ENCODE measurements around the gene FAM89A. TPM values are rescaled to one million over a fixed set of nuclear protein-coding genes. Genes with fewer than 3 reads are reported as not detected.

The FAM89A gene
- polyA plus RNA-seq, 1 donor (not counting 4 experiments of a cell fraction or from before 2014, with no cell fraction given): 32.3 TPM

- no peaks in the 10 kb centered on the region for H3K79me2 ChIP-seq (ENCODE audit: control insufficient read depth, insufficient read depth, low read length)
- H3K27ac ChIP-seq (ENCODE audit: control insufficient read depth, insufficient read depth, low read length): no peak overlapping the region
- FAIRE-seq (no peak), DNase-seq (ENCODE audit: low read depth, low spot score) (no peak)
- no peak overlapping the region for H2AFZ ChIP-seq (ENCODE audit: control insufficient read depth, low read length)
- no peaks in the 10 kb centered on the region for H3K9me1 ChIP-seq (ENCODE audit: control insufficient read depth, extremely low read depth, insufficient read depth, low read length)
- H3K4me3 ChIP-seq (ENCODE audit: control insufficient read depth in 2 of 3, extremely low read depth in 1 of 3, insufficient read depth in 2 of 3, low read depth in 1 of 3, low read length in 3 of 3): no peak overlapping the region
- no peaks in the 10 kb centered on the region for H3K27me3 ChIP-seq (ENCODE audit: control insufficient read depth, extremely low read depth, insufficient read depth, low read length)
- no peaks in the 10 kb centered on the region for H3K36me3 ChIP-seq (ENCODE audit: control insufficient read depth in 2 of 2, extremely low read depth in 1 of 2, insufficient read depth in 2 of 2, low read length in 2 of 2)
- no peaks in the 10 kb centered on the region for H3K9me3 ChIP-seq (ENCODE audit: control insufficient read depth, low read depth, low read length)
- no peaks in the 10 kb centered on the region for H3K4me1 ChIP-seq (ENCODE audit: control insufficient read depth, extremely low read depth, insufficient read depth, low read length)
- no peak overlapping the region for H3K9ac ChIP-seq (ENCODE audit: control insufficient read depth, extremely low read depth, insufficient read depth, low read length)
- no peak overlapping the region for H3K4me2 ChIP-seq (ENCODE audit: control insufficient read depth, extremely low read depth, insufficient read depth, low read depth, low read length)
- TF ChIP-seq, protein P1, sequence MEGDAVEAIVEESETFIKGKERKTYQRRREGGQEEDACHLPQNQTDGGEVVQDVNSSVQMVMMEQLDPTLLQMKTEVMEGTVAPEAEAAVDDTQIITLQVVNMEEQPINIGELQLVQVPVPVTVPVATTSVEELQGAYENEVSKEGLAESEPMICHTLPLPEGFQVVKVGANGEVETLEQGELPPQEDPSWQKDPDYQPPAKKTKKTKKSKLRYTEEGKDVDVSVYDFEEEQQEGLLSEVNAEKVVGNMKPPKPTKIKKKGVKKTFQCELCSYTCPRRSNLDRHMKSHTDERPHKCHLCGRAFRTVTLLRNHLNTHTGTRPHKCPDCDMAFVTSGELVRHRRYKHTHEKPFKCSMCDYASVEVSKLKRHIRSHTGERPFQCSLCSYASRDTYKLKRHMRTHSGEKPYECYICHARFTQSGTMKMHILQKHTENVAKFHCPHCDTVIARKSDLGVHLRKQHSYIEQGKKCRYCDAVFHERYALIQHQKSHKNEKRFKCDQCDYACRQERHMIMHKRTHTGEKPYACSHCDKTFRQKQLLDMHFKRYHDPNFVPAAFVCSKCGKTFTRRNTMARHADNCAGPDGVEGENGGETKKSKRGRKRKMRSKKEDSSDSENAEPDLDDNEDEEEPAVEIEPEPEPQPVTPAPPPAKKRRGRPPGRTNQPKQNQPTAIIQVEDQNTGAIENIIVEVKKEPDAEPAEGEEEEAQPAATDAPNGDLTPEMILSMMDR (optimal IDR thresholded peaks at IDR 0.05 in 1 of 3, IDR thresholded peaks at IDR 0.05 in 1 of 3, conservative IDR thresholded peaks at IDR 0.05 in 1 of 3; ENCODE audit: extremely low read depth in 1 of 3, insufficient read depth in 2 of 3, low read length in 3 of 3): no peak
- TF ChIP-seq EZH2 (IDR thresholded peaks at IDR 0.05; ENCODE audit: low read length): no peak
- dilution Hi-C loops (cut with MboI; ENCODE audit: extremely low pct_ligation_motif_present, low sequenced_read_pairs): no loop called here
- peaks cover 3% of the 10 kb centered on the region for H4K20me1 ChIP-seq (ENCODE audit: control insufficient read depth, extremely low read depth, insufficient read depth, low read length)
Observed at GRCh38 chr1:231075020-231075419, 35.0 kb upstream of the FAM89A start.

DNA sequence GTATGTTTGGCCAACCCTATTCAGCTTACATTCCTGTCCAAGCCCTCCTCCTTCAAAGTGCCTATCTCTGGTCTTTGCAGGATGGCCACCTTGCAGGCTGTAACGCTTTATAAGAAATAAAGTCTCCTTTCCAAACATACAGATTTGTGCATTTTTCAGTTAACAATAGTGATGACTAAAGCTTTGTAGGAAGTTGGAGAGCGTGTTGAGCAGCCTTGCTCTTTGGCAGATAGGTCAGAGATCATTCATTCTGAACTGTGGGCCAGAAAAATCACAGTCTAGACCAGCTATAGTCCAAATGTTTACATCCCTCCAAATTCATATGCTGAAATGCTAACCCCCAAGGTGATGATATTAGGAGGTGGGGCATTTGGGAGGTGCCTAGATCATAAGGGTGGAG lies 34.0 kb upstream of the FAM89A start:
- Histone ChIP-seq H3K4me3 (ENCODE audit: control insufficient read depth in 2 of 3, extremely low read depth in 1 of 3, insufficient read depth in 2 of 3, low read depth in 1 of 3, low read length in 3 of 3) (no peak overlapping the region), H3K4me1 (ENCODE audit: control insufficient read depth, extremely low read depth, insufficient read depth, low read length) (no peaks in the 10 kb centered on the region), H3K27ac (ENCODE audit: control insufficient read depth, insufficient read depth, low read length) (no peak overlapping the region), H3K9me3 (ENCODE audit: control insufficient read depth, low read depth, low read length) (no peaks in the 10 kb centered on the region), H3K9ac (ENCODE audit: control insufficient read depth, extremely low read depth, insufficient read depth, low read length) (no peak overlapping the region), H3K27me3 (ENCODE audit: control insufficient read depth, extremely low read depth, insufficient read depth, low read length) (no peaks in the 10 kb centered on the region), H2AFZ (ENCODE audit: control insufficient read depth, low read length) (no peak overlapping the region), H3K9me1 (ENCODE audit: control insufficient read depth, extremely low read depth, insufficient read depth, low read length) (no peaks in the 10 kb centered on the region), H3K79me2 (ENCODE audit: control insufficient read depth, insufficient read depth, low read length) (no peaks in the 10 kb centered on the region), H3K4me2 (ENCODE audit: control insufficient read depth, extremely low read depth, insufficient read depth, low read depth, low read length) (no peak overlapping the region), H4K20me1 (ENCODE audit: control insufficient read depth, extremely low read depth, insufficient read depth, low read length) (peaks cover 3% of the 10 kb centered on the region), H3K36me3 (ENCODE audit: control insufficient read depth in 2 of 2, extremely low read depth in 1 of 2, insufficient read depth in 2 of 2, low read length in 2 of 2) (no peaks in the 10 kb centered on the region)
- DNase-seq (ENCODE audit: low read depth, low spot score) (no peak), FAIRE-seq (no peak)
- TF ChIP-seq EZH2 (IDR thresholded peaks at IDR 0.05; ENCODE audit: low read length): no peak
- TF ChIP-seq, protein P1 (optimal IDR thresholded peaks at IDR 0.05 in 1 of 3, IDR thresholded peaks at IDR 0.05 in 1 of 3, conservative IDR thresholded peaks at IDR 0.05 in 1 of 3; ENCODE audit: extremely low read depth in 1 of 3, insufficient read depth in 2 of 3, low read length in 3 of 3): no peak
- dilution Hi-C loops (cut with MboI; ENCODE audit: extremely low pct_ligation_motif_present, low sequenced_read_pairs): no loop called here

Measured in keratinocyte (primary cell).